GM04503 (cell line): ENCODE measurements around the gene DHRS4L2.

ENCODE experiments used
- DNase-seq: peaks from one replicate; pipeline ENCODE4 v3.0.0-alpha.2; 2012; ENCODE audit warnings: low read depth

The DHRS4L2 gene

GRCh38 chr14:24054324-24054641 is 65.6 kb downstream of the DHRS4L2 start:
- no peak for DNase-seq

DNA sequence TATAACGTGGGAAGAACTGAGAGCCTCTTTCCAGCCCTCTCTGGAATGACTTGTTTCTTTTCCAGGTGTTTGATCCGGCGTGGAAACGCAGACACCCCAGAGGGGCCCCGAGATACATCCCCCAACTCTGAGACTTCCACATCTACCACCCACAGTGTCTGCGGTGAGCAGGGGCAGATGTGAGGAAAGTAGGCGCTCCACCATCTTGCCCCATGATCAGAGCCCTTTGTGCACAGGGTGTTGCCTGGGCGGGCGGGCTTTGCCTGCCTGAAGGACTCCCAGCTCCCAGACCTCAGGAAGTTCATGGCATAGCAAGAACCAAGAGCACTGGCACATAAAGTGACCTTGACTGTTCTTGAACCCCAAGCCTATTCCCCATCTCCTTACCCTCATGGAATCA is 65.9 kb downstream of the DHRS4L2 start:
- DNase-seq: no peak
